ENCODE data around the gene ERI3.

ERI3 gene

DNA sequence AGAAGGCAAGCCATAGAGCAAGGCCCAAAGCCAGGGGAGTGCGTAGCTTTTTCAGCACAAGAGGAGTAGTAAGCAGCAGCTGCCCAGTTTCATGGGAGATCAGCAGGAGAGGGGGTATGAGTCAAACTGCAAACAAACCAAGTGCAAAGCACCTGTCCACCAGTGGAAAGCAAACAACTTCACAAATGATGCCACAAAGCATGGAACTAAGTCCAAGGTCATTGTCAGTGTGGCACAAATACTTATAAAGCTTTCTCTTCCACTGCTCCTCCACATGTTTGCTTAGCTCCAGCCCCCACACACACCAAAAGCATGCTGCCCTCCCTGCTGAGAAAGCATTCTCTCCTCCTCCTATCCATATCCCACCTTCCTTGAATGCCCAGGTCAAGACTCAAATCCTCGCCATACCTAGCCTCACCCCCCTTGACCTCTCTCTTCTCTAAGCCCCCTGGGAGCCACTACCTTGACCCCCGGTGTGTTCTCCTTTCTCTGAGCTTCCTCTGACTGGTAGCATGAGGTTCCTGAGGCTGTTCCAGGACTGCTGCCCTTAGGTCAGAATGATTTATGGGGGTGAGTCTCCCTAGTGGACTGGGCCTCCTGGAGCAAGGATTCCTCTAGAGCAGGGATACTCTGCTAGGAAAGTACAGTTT, 71.4 kb downstream of the ERI3 start:
- no peak for TF ChIP-seq JUND (IDR thresholded peaks at IDR 0.05; ENCODE audit: low read depth)
- in situ Hi-C loops (cut with HindIII; ENCODE audit: low pct_unique_long_range_greater_than_20kb, low sequenced_read_pairs): no loop called here
- peak in 1 of 2 experiments; percentile 10 for DNase-seq (ENCODE audit: low read depth in 1 of 2, low spot score in 1 of 2)

DNA sequence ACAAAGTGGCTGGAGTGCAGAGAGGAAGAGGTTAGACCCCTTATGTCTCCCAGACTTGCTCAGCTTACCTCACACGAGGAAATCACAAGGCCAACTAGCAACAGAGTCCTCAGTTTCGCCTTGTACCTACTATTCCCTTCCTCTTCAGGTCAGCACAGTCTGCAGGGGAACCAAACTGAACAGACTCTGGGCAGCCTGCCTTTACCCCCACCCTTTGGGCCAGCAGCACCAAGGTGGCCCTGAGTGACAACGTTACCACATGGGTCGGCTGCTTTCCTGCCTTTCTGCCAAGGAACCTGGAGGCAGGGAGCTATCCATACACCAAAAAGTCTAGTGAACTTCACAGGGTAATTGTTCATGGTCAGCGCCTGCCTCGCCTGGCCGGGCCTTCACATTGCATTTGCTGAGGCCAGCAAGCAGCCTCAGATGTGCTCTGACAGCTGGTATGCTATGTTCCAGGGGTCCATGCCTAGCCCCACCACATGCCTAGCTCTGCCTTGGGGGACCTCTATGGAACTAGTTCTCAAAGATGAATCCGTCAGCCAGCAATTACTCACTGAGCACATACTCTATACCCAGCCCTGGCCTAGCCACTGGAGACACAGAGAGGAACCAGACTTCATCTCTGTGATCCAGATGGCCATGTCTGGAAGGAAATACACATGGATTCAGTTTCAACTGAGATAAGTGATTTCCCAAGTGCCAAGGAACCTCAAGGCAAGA, 72.2 kb downstream of the ERI3 start:
- TF ChIP-seq JUND (IDR thresholded peaks at IDR 0.05; ENCODE audit: low read depth): no peak
- no peak for DNase-seq (ENCODE audit: low read depth in 1 of 2, low spot score in 1 of 2)
- in situ Hi-C loops (cut with HindIII; ENCODE audit: low pct_unique_long_range_greater_than_20kb, low sequenced_read_pairs): no loop called here

DNA sequence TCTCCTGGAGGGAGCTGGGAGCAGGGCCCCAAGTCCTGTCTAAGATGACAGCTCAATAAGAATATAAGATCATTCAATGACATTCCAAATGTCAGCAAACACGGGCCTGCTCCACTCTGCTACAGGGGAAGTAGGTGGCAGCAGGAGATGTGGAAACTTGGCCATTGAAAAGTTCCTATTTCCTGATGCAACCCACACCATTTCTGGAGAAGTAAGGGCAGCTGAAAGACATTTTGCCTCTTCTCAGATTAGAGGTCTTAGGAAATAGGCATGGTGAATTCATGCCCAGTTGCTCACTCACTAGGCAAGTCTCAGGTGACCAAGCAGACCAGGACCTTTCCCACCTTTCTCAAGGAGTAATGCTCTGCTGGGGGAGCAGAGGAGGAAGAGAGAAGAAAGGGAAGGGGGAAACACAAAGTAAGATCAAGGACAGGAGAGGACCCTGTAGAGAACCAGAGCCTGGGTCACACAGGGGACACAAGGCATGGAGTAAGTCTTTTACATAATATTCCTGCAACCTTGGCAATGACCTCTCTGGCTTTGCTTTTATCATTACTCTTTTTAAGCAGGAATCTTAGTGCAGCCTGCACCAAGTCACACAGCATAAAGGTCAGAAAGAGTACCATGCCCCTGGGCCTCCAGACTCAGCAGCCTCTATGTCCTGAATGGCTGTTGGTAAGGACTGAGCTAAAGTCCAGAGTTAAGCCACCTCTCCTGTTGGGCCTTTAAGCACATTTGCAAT, 72.9 kb downstream of the ERI3 start:
- TF ChIP-seq JUND (IDR thresholded peaks at IDR 0.05; ENCODE audit: low read depth): no peak
- in situ Hi-C loops (cut with HindIII; ENCODE audit: low pct_unique_long_range_greater_than_20kb, low sequenced_read_pairs): no loop called here
- no peak for DNase-seq (ENCODE audit: low read depth in 1 of 2, low spot score in 1 of 2)

DNA sequence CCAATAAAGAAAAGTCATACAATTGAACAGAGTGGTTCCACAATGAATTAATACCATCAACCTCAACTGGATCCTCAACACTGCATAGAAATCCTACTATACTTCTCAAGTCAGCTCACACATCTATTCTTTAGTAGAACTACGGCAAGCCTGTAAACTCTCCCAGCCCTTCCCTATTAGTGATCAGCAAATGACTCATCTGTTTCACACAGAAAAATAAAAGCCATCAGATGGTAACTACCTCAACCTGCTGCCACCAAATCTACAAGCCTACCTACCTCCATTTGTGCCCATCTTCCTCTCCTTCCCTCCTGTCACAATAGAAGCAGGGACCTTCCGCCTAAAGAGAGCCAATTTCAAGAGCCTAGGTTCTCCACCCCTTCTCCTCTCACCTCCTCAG, 78.2 kb downstream of the ERI3 start:
- no peak for DNase-seq (ENCODE audit: low read depth in 1 of 2, low spot score in 1 of 2)
- in situ Hi-C loops (cut with HindIII; ENCODE audit: low pct_unique_long_range_greater_than_20kb, low sequenced_read_pairs): no loop called here
- no peak for TF ChIP-seq JUND (IDR thresholded peaks at IDR 0.05; ENCODE audit: low read depth)

DNA sequence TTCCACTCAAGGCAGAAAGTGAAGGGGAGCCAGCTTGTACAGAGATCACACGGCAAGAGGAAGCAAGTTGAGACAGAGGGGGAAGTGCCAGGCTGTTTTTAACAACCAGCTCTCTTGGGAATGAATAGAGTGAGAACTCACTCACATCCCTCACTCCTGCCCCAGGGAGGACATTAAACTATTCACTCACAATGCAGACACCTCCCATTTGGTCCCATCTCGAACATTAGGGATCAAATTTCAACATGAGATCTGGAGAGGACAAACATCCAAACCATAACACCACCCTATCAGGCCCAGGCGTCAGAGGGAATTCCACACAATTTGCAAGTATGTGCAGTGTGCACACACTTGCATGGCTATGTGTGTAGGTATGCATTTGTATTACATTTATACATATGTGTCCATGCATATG, 79.1 kb downstream of the ERI3 start:
- DNase-seq (ENCODE audit: low read depth in 1 of 2, low spot score in 1 of 2): no peak
- in situ Hi-C loops (cut with HindIII; ENCODE audit: low pct_unique_long_range_greater_than_20kb, low sequenced_read_pairs): no loop called here
- no peak for TF ChIP-seq JUND (IDR thresholded peaks at IDR 0.05; ENCODE audit: low read depth)

DNA sequence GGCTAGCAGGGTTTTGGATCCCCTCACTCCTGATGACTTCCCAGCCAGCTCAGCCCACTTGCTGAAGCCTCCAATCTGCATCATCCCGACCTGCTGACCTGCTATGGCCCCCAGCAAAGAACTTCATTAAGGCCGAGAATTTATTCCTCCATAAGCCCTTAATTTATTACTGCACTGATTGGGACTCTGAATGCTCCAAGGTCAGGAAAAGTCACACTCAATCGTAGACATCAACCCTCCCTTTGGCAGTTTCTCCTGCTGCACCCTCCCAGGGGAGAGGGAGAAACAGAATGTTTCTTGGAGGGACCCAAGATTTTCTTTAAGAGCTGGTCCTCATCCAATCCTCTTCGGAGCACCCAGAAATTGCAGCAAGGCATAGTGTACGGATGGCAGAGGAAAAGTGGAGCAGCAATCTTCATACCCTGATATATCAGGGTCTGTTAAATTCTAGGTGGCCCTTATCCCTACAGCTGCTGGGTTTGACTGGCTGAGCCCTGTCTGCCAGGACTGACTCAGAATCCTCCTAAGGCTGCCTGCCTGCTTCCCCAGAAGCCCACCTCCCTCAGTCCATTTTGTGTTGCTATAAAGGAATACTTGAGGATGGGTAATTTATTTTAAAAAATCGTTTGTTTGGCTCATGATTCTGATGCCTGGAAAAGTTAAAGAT, 79.6 kb downstream of the ERI3 start:
- no peak for TF ChIP-seq JUND (IDR thresholded peaks at IDR 0.05; ENCODE audit: low read depth)
- in situ Hi-C loops (cut with HindIII; ENCODE audit: low pct_unique_long_range_greater_than_20kb, low sequenced_read_pairs): no loop called here
- DNase-seq (ENCODE audit: low read depth in 1 of 2, low spot score in 1 of 2): no peak

DNA sequence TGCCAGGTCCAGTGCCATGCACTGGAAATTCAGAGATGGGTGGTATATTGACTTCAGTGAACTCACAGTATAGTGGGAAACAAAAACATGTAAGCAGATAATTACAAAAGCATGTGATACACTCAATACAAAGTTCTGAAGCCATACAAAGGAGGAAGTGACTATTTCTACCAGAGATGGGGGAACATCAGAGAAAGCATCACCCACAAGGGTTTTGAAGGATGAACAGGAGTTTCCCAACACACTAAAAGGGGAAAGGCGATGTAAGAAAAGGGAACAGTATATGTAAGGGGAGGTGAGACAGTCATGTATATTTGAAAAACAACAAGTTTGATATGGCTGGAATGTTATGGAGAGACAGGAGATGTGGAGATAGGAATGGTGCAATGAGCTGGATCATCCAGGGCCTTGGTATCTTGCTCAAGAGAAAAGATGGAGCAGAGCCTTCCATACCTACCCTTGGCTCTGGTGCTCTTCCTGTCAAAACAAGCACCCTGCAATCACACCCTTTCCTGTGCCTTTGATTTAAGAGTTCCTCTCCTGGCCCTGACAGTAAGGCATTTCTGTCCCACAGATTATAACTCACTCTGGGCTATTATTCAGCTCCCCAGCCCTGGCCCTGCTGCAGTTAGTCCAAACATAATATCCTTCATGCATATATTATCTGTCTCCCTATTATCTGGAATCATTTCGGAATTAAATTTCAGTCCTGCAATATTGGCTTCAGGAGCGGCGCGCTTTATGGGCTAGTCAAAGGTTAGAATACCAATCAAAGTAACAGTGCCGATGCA, 81.3 kb downstream of the ERI3 start:
- in situ Hi-C loops (cut with HindIII; ENCODE audit: low pct_unique_long_range_greater_than_20kb, low sequenced_read_pairs): no loop called here
- DNase-seq (ENCODE audit: low read depth in 1 of 2, low spot score in 1 of 2): no peak
- TF ChIP-seq JUND (IDR thresholded peaks at IDR 0.05; ENCODE audit: low read depth): no peak

DNA sequence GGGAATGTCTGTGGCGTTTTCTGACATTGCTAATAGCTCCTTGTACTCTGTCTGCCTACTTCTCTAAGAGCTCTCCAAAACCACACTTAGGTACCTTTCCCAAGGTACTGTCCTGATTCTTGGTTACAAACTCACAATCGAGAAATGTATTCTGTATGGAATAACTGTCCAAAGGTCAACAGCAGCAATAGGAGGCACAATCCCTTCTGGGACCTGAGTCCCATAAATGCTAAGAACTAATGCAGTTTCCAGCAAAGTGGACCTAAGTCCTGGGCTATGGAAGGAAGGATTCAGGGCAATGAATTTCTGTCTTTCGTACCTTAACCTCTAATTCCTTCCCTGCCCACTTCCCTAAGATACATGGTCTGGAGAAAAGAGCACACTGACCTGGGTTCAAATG, 82.1 kb downstream of the ERI3 start:
- in situ Hi-C loops (cut with HindIII; ENCODE audit: low pct_unique_long_range_greater_than_20kb, low sequenced_read_pairs): no loop called here
- DNase-seq (ENCODE audit: low read depth in 1 of 2, low spot score in 1 of 2): no peak
- no peak for TF ChIP-seq JUND (IDR thresholded peaks at IDR 0.05; ENCODE audit: low read depth)

DNA sequence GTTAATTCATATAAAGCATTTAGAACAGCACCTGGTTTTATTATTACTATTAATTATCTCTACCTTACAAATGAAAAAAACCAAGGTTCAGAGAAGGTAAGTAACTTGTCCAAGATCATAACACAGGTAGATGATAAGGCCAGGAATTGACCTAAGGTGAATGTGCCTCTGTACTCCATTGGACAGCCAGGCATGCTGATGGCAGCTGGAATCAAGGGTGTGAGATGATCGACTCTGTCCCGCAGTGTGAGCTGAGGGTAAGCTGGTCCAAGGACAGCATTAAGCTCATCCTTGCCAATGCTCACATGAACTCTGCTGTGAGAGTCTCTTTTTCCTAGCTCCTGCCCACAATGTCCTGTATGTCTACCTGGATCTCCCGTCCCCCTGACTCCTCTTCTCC, 83.4 kb downstream of the ERI3 start:
- no peak for TF ChIP-seq JUND (IDR thresholded peaks at IDR 0.05; ENCODE audit: low read depth)
- no peak for DNase-seq (ENCODE audit: low read depth in 1 of 2, low spot score in 1 of 2)
- in situ Hi-C loops (cut with HindIII; ENCODE audit: low pct_unique_long_range_greater_than_20kb, low sequenced_read_pairs): no loop called here

DNA sequence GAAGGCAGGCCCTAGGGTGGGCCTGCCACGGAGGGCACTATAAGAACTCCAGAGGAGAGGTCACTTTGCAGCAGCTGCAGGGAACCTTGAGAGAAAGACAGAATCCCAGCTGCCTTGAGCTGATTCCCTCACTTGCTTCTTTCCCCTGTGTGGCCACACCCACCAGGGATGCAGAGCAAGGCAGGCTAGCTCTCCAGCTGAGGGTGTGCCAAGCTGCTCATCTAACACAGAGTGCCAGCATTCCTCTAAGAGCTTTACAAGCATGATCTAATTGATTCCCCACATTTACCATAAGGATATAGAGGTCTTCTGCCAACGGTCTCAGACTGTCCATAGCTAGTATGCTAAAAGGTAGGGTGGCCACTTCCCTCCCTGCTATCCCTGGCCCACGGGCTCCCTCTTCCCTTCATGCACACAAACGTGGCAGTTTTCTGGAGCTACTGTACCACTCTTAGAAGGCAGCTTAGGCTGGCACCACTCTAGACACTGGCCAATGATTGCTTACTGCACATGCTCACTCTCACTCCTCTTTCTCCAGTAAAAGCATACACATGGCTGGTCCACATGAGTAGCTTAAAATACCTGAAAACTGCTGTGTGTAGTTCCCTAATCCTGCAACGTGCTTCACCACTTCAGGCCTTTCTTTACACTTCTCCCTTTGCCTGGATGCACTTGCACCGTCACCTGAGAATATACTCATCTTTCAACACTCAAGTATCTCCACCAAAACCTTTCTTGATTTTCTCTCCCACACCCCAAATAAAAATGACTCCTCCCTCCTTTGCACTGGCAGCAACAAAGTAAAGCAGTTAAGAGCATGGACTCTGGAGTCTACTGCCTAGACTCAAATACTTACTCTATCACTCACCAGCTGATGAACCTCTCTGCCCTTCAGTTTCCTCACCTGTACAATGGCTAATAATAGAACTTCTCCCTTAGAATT, 84.1 kb downstream of the ERI3 start:
- TF ChIP-seq JUND (IDR thresholded peaks at IDR 0.05; ENCODE audit: low read depth): no peak
- no peak for DNase-seq (ENCODE audit: low read depth in 1 of 2, low spot score in 1 of 2)
- in situ Hi-C loops (cut with HindIII; ENCODE audit: low pct_unique_long_range_greater_than_20kb, low sequenced_read_pairs): no loop called here

DNA sequence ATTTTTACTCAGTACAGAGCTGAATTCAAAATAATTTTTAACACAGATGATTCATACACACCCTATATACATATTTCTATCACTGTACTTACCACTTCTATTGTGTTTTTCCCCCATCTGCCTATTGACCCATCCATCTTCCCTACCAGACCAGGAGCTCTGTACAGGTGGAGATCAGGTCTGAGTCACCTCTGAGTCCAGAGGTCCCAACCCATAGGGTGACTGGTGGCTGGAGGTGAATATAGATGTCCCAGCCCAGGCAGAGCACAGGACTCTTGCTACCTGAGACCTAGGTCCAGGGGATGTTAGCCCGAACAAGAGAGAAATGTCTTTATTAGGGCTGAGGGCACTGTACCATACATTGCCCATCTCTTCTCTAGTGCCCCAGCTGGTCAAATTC, 87.0 kb downstream of the ERI3 start:
- no peak for DNase-seq (ENCODE audit: low read depth in 1 of 2, low spot score in 1 of 2)

More for the DNA sequence above, 87.0 kb downstream of the ERI3 start:
- in situ Hi-C loops (cut with HindIII; ENCODE audit: low pct_unique_long_range_greater_than_20kb, low sequenced_read_pairs): no loop called here
- TF ChIP-seq JUND (IDR thresholded peaks at IDR 0.05; ENCODE audit: low read depth): no peak

All from T47D (cell line).